Lung (tissue), 12 donors: ENCODE measurements around the gene KIAA0513. TPM values are rescaled to one million over a fixed set of nuclear protein-coding genes. Genes with fewer than 3 reads are reported as not detected.
A peak's percentile ranks its signal among the peaks of the same experiment; 100 is the strongest.

Experiments used
- ATAC-seq: fragments of 200-7000 bp; cut with Tn5 transposase; one replicate; pipeline ENCODE4 v1.9.1; 2020; ENCODE audit warnings: moderate number of reproducible peaks; ENCODE audit not compliant: insufficient read depth, low FRiP score
- DNase-seq, 3 donors: peaks; one replicate each; pipeline ENCODE4 v3.0.0-alpha.2; 2013 to 2017
- H3K27ac ChIP-seq, 2 donors: one replicate each; pipeline ENCODE4 v1.5.1; 2013; ENCODE audit warnings: mild to moderate bottlenecking in 2 of 2, moderate library complexity in 2 of 2, control low read depth in 1 of 2, inconsistent platforms in 1 of 2, low read depth in 1 of 2, low read length in 1 of 2
- H3K27me3 ChIP-seq, 3 donors: one replicate each; pipeline ENCODE4 v1.5.1; 2013; ENCODE audit warnings: low read length in 2 of 3; ENCODE audit not compliant: control insufficient read depth in 3 of 3, insufficient read depth in 3 of 3
- H3K36me3 ChIP-seq, 4 donors: one replicate each; pipeline ENCODE4 v1.5.1; 2013; ENCODE audit warnings: low read length in 4 of 4, mild to moderate bottlenecking in 1 of 4, moderate library complexity in 1 of 4; ENCODE audit not compliant: control insufficient read depth in 4 of 4, insufficient read depth in 4 of 4
- H3K4me1 ChIP-seq, 5 donors: one replicate each; pipeline ENCODE4 v1.5.1; 2013; ENCODE audit warnings: low read length in 5 of 5, mild to moderate bottlenecking in 2 of 5, moderate library complexity in 1 of 5; ENCODE audit not compliant: control insufficient read depth in 5 of 5, insufficient read depth in 5 of 5
- H3K4me3 ChIP-seq: one replicate; pipeline ENCODE4 v1.5.1; 2013; ENCODE audit warnings: mild to moderate bottlenecking, control low read depth, moderate library complexity
- H3K9ac ChIP-seq, 2 donors: one replicate each; pipeline ENCODE4 v1.5.1; 2013; ENCODE audit warnings: low read length in 2 of 2, control low read depth in 1 of 2; ENCODE audit not compliant: insufficient read depth in 1 of 2
- H3K9me3 ChIP-seq, 4 donors: one replicate each; pipeline ENCODE4 v1.5.1; 2013; ENCODE audit warnings: low read length in 3 of 4, mild to moderate bottlenecking in 1 of 4, moderate library complexity in 1 of 4; ENCODE audit not compliant: control insufficient read depth in 4 of 4, insufficient read depth in 3 of 4
- WGBS, 2 donors: extraction: QIAGEN DNeasy Blood & Tissue Kit; methylation state at CpG; one replicate each; pipeline ENCODE4 v1.1.7; 2013; 5-methylcytosine and 5-hydroxymethylcytosine counted together
- polyA plus RNA-seq, 2 donors: library from polyadenylated mRNA; stranded (reverse); fragments of 200-250 nt; gene quantifications; one replicate each; pipeline ENCODE4 v1.2.1, GENCODE V29; 2013
- total RNA-seq, 2 donors: library from RNA; depleted of rRNA in 1 of 2; stranded (reverse); fragments of >200 nt in 1 of 2; gene quantifications; one replicate each; pipeline ENCODE4 v1.2.1, GENCODE V29; 2014 to 2021
- TF ChIP-seq, protein P1 (sequence below): IDR thresholded peaks from 2 replicates; pipeline ENCODE4 v1.5.1; 2012; ENCODE audit warnings: mild to moderate bottlenecking; ENCODE audit errors: control extremely low read depth, extremely low read depth
- donor health status: control.
- donor health status: control.
- donor health status: Bipolar disorder and iron deficiency.
- donor health status: healthy.
- donor health status: DM: yes; HTN: yes; CAD: no.

KIAA0513 gene
- total and polyA plus RNA-seq, 4 donors, result 10.4 to 23.5 (median 12.0) TPM

DNA sequence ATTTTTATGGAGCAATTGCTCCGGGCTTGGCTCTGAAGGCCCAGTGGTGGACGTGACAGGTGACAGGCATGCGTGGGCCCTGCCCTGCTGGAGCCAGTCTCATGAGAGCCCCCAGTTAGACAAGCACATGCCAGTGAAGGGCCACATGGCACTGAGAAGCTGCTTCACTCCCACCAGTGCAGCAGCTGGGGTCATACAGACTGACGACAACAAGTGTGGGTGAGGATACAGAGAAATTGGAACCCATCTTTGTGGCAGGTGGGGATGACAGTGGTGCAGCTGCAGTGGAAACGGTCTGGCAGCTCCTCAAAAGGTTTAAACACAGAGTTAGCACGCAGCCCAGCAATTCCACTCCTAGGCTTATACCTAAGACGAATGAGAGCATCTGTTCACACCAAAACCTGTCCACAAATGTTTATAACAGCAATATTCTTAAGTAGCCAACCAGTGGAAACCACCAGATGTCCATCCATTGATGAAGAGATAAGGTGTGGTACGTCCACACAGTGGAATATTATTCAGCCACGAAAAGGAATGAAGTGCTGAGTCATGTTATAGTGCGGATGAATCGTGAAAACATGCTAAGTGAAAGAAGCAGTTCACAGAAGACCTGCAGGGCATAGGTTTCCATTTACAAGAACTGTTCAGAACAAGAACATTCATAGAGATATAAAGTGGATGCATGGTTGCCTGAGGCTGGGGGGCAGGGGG lies 97.2 kb downstream of the KIAA0513 start:
- Histone ChIP-seq H3K27ac (peak overlapping the region in 1 of 2 donors; percentile 77), H3K9ac (no peak overlapping the region), H3K9me3 (no peaks in the 10 kb centered on the region), H3K36me3 (no peaks in the 10 kb centered on the region), H3K27me3 (no peaks in the 10 kb centered on the region), H3K4me1 (peaks cover 7 to 42% (median 11%) of the 10 kb centered on the region in 5 donors), H3K4me3 (no peak overlapping the region)
- ATAC-seq (no peak), DNase-seq (peak in 1 of 3 donors; percentile 29)
- TF ChIP-seq, protein P1, sequence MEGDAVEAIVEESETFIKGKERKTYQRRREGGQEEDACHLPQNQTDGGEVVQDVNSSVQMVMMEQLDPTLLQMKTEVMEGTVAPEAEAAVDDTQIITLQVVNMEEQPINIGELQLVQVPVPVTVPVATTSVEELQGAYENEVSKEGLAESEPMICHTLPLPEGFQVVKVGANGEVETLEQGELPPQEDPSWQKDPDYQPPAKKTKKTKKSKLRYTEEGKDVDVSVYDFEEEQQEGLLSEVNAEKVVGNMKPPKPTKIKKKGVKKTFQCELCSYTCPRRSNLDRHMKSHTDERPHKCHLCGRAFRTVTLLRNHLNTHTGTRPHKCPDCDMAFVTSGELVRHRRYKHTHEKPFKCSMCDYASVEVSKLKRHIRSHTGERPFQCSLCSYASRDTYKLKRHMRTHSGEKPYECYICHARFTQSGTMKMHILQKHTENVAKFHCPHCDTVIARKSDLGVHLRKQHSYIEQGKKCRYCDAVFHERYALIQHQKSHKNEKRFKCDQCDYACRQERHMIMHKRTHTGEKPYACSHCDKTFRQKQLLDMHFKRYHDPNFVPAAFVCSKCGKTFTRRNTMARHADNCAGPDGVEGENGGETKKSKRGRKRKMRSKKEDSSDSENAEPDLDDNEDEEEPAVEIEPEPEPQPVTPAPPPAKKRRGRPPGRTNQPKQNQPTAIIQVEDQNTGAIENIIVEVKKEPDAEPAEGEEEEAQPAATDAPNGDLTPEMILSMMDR, result no peak
- WGBS, 2 donors, result 87 to 89% methylated on average over 11 of the region's 11 CpGs

DNA sequence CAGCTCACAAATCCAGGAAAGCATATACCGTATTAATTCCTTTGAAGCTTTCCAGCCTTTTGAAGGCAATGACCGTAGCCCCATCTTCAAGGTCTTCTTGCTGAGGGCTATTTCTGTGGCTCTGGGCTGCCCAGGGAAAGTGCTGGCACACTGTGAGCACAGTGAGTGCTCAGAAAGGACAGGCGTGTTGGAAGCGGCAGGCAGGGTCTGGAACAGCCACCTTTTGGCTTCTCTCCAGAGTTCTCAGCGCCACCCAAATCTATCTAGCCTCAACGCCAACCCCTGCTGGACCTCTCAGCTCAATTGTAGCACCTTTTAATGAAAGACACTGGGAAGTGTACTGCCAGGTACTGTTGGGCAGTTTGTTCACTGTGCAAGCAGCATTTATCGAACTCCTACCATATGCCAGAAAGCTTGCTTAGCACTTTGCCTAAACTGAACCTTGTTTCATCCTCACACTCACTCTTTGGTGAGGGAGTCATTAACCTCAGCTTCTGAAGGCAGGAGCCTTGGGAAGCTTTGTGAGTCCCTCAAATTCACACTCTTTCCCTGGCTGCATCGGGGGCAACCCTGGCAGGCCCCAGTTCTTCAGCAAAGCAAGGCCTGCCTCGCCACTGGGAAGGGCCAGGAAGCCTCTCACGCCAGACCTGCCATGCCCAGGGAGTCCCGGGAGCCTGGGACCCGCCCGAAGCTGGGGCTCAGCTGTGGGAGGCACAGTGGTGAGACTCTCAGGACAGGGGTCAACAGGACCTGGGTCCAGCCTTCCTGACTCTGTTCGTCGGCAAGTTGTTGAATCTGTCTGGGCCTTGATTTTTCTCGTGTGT lies 98.2 kb downstream of the KIAA0513 start:
- ATAC-seq (no peak), DNase-seq (no peak)
- 86 to 90% methylated on average over 16 of the region's 16 CpGs for WGBS, 2 donors
- H3K27ac ChIP-seq, result peak overlapping the region in 1 of 2 donors; percentile 2
- H3K9ac ChIP-seq, result no peak overlapping the region
- TF ChIP-seq, protein P1, result no peak
- H3K4me1 ChIP-seq, result peaks cover 7 to 52% (median 16%) of the 10 kb centered on the region in 5 donors
- H3K27me3 ChIP-seq, result no peaks in the 10 kb centered on the region
- H3K36me3 ChIP-seq, result no peaks in the 10 kb centered on the region
- no peaks in the 10 kb centered on the region for H3K9me3 ChIP-seq
- no peak overlapping the region for H3K4me3 ChIP-seq

DNA sequence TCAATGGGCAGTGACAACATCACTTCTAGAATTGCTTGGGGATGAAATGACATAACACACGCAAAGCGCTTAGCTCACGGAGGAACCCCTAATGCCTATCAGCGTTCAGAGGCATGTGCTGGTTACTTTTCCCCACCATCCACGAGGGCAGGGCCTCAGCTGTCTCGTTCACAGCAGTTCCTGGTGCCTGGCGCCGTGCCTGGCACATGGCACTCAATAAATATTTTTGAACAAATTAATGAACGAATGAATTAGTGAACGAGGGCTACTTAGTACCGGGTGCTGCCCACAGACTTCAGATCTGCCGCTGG lies 98.8 kb downstream of the KIAA0513 start:
- 64 to 73% methylated on average over 12 of the region's 12 CpGs for WGBS, 2 donors
- H3K4me1 ChIP-seq, result peaks cover 7 to 58% (median 18%) of the 10 kb centered on the region in 5 donors
- H3K9me3 ChIP-seq, result no peaks in the 10 kb centered on the region
- H3K27ac ChIP-seq, result no peak overlapping the region
- DNase-seq (peak in 2 of 3 donors; percentile 64 to 70), ATAC-seq (no peak)
- H3K4me3 ChIP-seq, result no peak overlapping the region
- TF ChIP-seq, protein P1, result no peak
- H3K27me3 ChIP-seq, result no peaks in the 10 kb centered on the region
- H3K9ac ChIP-seq, result peak overlapping the region in 1 of 2 donors; percentile 20
- no peaks in the 10 kb centered on the region for H3K36me3 ChIP-seq
